ACC112 (cell line): ENCODE results near the gene GBP7.

Source experiments
- H2AFZ ChIP-seq: fragments of 200-600 bp; sonication (generic); one replicate; pipeline ENCODE4 v1.6.0; 2017; ENCODE audit warnings: antibody characterized with exemption, low read length; ENCODE audit not compliant: unreplicated experiment
- H3K27ac ChIP-seq: fragments of 200-600 bp; sonication (generic); 2 replicates; pipeline ENCODE4 v1.5.1; 2014; ENCODE audit warnings: low read depth, mild to moderate bottlenecking, antibody characterized with exemption, low read length, moderate library complexity
- H3K27me3 ChIP-seq: fragments of 200-600 bp; sonication (generic); 2 replicates; pipeline ENCODE4 v1.6.1; 2014; ENCODE audit warnings: mild to moderate bottlenecking, antibody characterized with exemption, low read length, moderate library complexity, mixed read lengths; ENCODE audit not compliant: insufficient read depth
- H3K36me3 ChIP-seq: fragments of 200-600 bp; sonication (generic); 2 replicates; pipeline ENCODE4 v1.6.1; 2016; ENCODE audit warnings: mild to moderate bottlenecking, antibody characterized with exemption, low read length, moderate library complexity, mixed read lengths; ENCODE audit not compliant: insufficient read depth
- H3K4me1 ChIP-seq: fragments of 200-600 bp; sonication (generic); one replicate; pipeline ENCODE4 v1.6.1; 2016; ENCODE audit warnings: low read length, mixed read lengths; ENCODE audit not compliant: insufficient read depth, unreplicated experiment, control insufficient read depth
- H3K4me3 ChIP-seq: fragments of 200-600 bp; sonication (generic); 2 replicates; pipeline ENCODE4 v1.5.1; 2014; ENCODE audit warnings: mild to moderate bottlenecking, low read depth, low read length
- H3K79me2 ChIP-seq: fragments of 200-600 bp; sonication (generic); one replicate; pipeline ENCODE4 v1.6.0; 2016; ENCODE audit warnings: low read length; ENCODE audit not compliant: control insufficient read depth, unreplicated experiment, insufficient read depth

Gene GBP7

GRCh38 chr1:89114662-89115061 lies 61.1 kb downstream of the GBP7 start:
- Histone ChIP-seq H3K36me3 (peaks cover 21% of the 10 kb centered on the region), H3K27ac (no peak overlapping the region), H3K4me1 (no peaks in the 10 kb centered on the region), H3K27me3 (no peaks in the 10 kb centered on the region), H2AFZ (no peak overlapping the region), H3K79me2 (no peaks in the 10 kb centered on the region), H3K4me3 (no peak overlapping the region)

GRCh38 chr1:89112871-89113613 lies 62.8 kb downstream of the GBP7 start:
- Histone ChIP-seq H3K79me2 (no peaks in the 10 kb centered on the region), H3K36me3 (peaks cover 6% of the 10 kb centered on the region), H3K27ac (no peak overlapping the region), H3K27me3 (no peaks in the 10 kb centered on the region), H3K4me1 (no peaks in the 10 kb centered on the region), H3K4me3 (no peak overlapping the region), H2AFZ (no peak overlapping the region)

- H3K79me2 ChIP-seq = no peaks in the 10 kb centered on the region
- no peaks in the 10 kb centered on the region for H3K27me3 ChIP-seq
- no peak overlapping the region for H2AFZ ChIP-seq
- H3K4me3 ChIP-seq = no peak overlapping the region
- peaks cover 7% of the 10 kb centered on the region; the same call in 1 of the 2 replicates for H3K36me3 ChIP-seq
- H3K4me1 ChIP-seq = no peaks in the 10 kb centered on the region
- H3K27ac ChIP-seq = no peak overlapping the region
Observed at GRCh38 chr1:89104687-89105086, 71.1 kb downstream of the GBP7 start.

GRCh38 chr1:89104147-89104546 lies 71.7 kb downstream of the GBP7 start:
- no peaks in the 10 kb centered on the region for H3K79me2 ChIP-seq
- no peaks in the 10 kb centered on the region for H3K27me3 ChIP-seq
- H3K27ac ChIP-seq = no peak overlapping the region
- H3K4me3 ChIP-seq = no peak overlapping the region
- H2AFZ ChIP-seq = no peak overlapping the region
- no peaks in the 10 kb centered on the region for H3K4me1 ChIP-seq
- H3K36me3 ChIP-seq = peaks cover 7% of the 10 kb centered on the region; the same call in 1 of the 2 replicates

GRCh38 chr1:89102021-89102420 lies 73.8 kb downstream of the GBP7 start:
- Histone ChIP-seq H3K4me1 (no peaks in the 10 kb centered on the region), H3K79me2 (no peaks in the 10 kb centered on the region), H3K36me3 (peaks cover 7% of the 10 kb centered on the region; the same call in 1 of the 2 replicates), H2AFZ (no peak overlapping the region), H3K4me3 (no peak overlapping the region), H3K27ac (no peak overlapping the region), H3K27me3 (no peaks in the 10 kb centered on the region)

- no peaks in the 10 kb centered on the region for H3K79me2 ChIP-seq
- no peaks in the 10 kb centered on the region for H3K27me3 ChIP-seq
- H3K36me3 ChIP-seq = peaks cover 3% of the 10 kb centered on the region; the same call in 1 of the 2 replicates
- no peak overlapping the region for H3K27ac ChIP-seq
- H2AFZ ChIP-seq = no peak overlapping the region
- no peaks in the 10 kb centered on the region for H3K4me1 ChIP-seq
- H3K4me3 ChIP-seq = no peak overlapping the region
Observed at GRCh38 chr1:89100412-89100811, 75.4 kb downstream of the GBP7 start.

GRCh38 chr1:89098857-89099256 lies 76.9 kb downstream of the GBP7 start:
- Histone ChIP-seq H3K4me1 (no peaks in the 10 kb centered on the region), H2AFZ (no peak overlapping the region), H3K27ac (no peak overlapping the region), H3K27me3 (no peaks in the 10 kb centered on the region), H3K4me3 (no peak overlapping the region), H3K36me3 (no peaks in the 10 kb centered on the region), H3K79me2 (no peaks in the 10 kb centered on the region)

GRCh38 chr1:89095737-89096136 lies 80.1 kb downstream of the GBP7 start:
- H3K4me1 ChIP-seq = no peaks in the 10 kb centered on the region
- H3K36me3 ChIP-seq = no peaks in the 10 kb centered on the region
- H3K27ac ChIP-seq = no peak overlapping the region
- no peaks in the 10 kb centered on the region for H3K27me3 ChIP-seq
- H3K79me2 ChIP-seq = no peaks in the 10 kb centered on the region
- H3K4me3 ChIP-seq = no peak overlapping the region
- no peak overlapping the region for H2AFZ ChIP-seq

GRCh38 chr1:89089962-89090361 lies 85.8 kb downstream of the GBP7 start:
- no peak overlapping the region for H3K27ac ChIP-seq
- no peaks in the 10 kb centered on the region for H3K79me2 ChIP-seq
- H3K4me1 ChIP-seq = no peaks in the 10 kb centered on the region
- H2AFZ ChIP-seq = no peak overlapping the region
- H3K36me3 ChIP-seq = no peaks in the 10 kb centered on the region
- no peaks in the 10 kb centered on the region for H3K27me3 ChIP-seq
- no peak overlapping the region for H3K4me3 ChIP-seq

GRCh38 chr1:89088572-89088971 lies 87.2 kb downstream of the GBP7 start:
- H3K27ac ChIP-seq = no peak overlapping the region
- no peak overlapping the region for H3K4me3 ChIP-seq
- H3K79me2 ChIP-seq = no peaks in the 10 kb centered on the region
- H3K27me3 ChIP-seq = no peaks in the 10 kb centered on the region
- H2AFZ ChIP-seq = no peak overlapping the region
- no peaks in the 10 kb centered on the region for H3K4me1 ChIP-seq
- no peaks in the 10 kb centered on the region for H3K36me3 ChIP-seq

GRCh38 chr1:89087241-89087640 lies 88.6 kb downstream of the GBP7 start:
- no peak overlapping the region for H3K4me3 ChIP-seq
- H2AFZ ChIP-seq = no peak overlapping the region
- no peak overlapping the region for H3K27ac ChIP-seq
- no peaks in the 10 kb centered on the region for H3K36me3 ChIP-seq
- H3K4me1 ChIP-seq = no peaks in the 10 kb centered on the region
- no peaks in the 10 kb centered on the region for H3K79me2 ChIP-seq
- H3K27me3 ChIP-seq = no peaks in the 10 kb centered on the region
